DMS79 treated with DMSO at 0.1 percent for 48 hours (cell line): ENCODE data around the gene ETV7.
A peak's percentile ranks its signal among the peaks of the same experiment; 100 is the strongest.
"Not testable (repeated sequence)": the region's sequence is repeated elsewhere in the genome, so short reads cannot be mapped to it uniquely, and the experiment has no call there.

ENCODE experiments used
- DNase-seq: peaks from one replicate; lab custom pipeline; 2025; lab: John Stamatoyannopoulos, UW

Gene ETV7

DNA sequence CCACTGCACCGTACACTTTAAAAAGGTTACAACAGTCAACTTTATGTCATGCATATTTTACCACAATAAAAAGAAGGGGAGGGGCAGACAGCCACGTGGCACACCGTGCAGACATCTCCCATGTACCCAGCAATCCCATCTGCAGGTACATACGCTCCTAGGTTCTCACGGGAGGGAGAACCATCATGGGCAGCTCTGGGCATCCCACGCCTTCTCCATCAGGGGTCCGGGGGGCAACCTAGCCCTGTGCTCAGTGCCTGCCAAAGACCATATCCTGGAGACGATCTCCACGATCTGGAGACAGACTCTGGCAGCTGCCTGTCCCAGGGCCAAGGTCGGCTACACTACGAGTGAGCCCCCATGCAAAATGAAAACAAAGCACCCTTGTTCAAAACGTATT is 48.3 kb downstream of the ETV7 start:
- no peak for DNase-seq

DNA sequence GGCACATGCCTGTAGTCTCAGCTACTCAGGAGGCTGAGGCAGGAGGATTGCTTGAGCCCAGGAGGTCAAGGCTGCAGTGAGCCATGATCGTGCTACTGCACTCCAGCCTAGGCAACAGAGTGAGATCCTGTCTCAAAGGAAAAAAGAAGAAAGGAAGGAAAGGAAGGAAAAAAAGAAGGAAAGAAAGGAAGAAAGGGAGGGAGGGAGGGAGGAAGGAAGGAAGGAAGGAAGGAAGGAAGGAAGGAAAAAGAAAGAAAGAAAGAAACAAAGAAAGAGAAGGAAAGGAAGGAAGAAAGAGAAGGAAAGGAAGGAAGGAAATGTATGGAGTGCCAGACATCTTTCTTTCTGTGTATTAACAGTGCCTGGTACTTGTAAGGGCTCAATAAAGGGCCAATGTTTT is 49.2 kb downstream of the ETV7 start:
- not testable (repeated sequence) for DNase-seq

DNA sequence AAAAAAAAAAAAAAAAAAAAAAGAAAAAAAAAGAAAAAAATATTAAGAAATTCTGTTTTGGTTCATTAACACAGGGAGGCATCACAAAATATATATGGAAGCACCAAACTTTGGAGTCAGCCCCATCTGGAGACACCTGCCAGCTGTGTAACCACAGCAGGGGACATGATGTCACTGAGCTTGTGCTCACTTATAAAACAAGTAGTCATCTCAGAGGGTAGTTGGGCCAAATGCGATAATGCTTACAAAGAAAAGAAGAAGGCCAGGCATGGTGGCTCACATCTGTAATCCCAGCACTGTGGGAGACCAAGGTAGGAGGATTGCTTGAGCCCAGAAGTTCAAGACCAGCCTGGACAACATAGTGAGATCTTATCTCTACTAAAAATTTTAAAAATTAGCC is 49.7 kb downstream of the ETV7 start:
- no peak for DNase-seq

DNA sequence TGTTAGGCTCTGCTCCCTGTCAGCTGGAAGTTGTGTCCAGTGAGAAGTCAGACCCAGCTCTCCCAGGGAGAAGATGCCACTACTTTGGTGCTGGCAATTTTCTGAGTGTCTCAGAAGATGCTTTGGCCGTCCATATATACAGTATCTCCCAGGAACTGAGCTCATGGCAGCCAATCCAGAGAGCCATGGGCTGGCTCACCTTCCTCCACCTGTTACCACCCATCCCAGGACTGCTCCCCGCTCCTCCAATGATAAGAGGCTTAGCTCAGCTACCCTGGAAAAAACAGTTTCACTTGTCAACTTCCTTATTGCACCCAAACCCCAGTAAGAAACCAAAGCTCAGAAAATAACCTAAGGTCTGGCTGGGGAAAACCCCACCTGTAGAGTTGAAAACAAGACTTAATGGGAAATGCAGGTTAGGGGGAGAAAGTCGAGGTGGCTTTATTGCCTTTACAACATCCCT is 50.7 kb downstream of the ETV7 start, which contains the start of gene BNIP5:
TSS of gene BNIP5 (minus strand) at position 110 of the 463 bp plus-strand sequence. CDS start 6,198 bp downstream, outside the sequence.
- DNase-seq = no peak

DNA sequence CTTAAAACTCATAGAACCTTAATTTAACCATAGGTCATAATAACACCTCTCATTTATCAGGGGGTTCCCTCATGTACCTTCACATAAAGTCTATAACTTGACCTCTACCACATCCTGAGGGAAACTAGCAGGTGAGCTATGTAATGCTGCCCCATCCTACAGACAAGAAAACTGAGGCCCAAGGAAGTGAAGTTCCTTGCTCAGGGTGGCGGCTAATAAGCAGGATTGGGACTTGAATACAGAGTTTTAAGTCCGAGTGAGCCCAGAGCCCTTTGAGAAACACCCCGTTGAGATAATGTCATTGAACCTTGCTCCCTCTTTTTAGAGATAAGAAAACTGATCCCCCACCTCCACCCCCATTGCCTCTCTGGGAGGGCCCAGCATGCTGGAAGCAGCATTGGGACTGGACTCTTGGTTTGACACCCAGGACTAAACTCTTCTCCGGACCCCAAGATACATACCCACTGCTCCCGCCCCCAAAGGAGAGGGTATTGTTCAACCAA is 51.2 kb downstream of the ETV7 start:
- no peak for DNase-seq

DNA sequence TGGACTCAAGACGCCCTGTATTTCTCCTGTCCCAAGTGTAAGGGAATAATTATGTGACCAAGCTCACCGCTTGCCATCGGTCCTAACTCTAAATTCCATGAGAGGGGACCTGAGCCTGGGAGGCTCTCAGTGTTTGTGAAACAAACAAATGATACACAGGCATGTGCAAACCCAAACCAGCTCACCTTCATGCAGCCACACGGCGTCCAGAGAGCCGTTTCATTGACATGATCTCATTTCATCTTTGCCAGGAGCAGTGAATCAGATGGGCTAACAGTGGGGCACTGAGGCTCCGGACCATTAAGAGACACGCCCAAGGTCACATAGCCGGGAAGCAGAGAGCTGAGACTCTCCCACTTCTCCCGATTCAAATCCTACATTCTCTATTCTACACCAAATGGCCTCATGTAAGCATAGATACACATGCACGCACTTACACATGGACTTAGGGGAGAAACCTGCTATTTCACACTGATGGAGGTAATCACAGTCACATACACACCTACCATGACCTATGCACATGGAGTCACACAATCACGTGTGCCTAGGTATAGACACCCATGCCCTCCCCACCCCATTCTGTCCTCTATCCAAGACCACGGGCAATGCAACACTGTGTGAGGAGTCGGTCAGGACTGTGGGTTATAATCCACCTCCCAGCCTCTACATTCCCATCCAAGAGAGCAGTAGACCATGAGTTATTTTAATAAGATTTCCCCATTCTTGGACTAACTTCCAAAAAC is 51.8 kb downstream of the ETV7 start:
- DNase-seq = no peak

DNA sequence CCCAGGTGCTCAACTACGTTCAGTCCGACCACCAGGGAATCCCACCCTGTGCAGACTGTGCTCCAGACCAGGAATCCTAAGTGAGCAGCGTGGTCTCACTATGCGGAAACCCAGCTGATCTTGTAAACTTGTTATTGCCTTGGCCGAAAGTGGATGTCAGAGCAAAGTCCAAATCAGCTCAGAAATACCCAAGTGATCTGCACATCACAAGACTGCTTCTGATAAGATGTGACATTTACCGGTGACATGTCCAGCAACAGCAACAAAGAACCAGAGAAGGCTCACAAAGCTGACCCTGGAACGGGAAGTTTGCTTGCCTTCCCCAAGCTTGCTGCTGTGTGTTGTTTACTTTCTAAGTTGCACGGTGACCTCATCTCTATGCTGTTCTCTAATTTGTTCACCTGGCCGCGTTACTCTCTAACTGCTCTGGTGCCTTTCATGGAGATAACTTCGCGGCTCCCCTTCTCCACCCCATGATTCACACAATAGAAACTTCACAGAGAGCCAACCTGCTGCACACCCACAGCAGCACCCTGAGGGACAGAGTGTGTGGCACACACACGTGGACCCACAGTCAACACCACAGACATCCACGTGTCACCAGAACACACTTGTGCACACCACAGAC is 52.5 kb downstream of the ETV7 start:
- no peak for DNase-seq

- no peak for DNase-seq
Measured at GRCh38 chr6:36333931-36334725, 53.3 kb downstream of the ETV7 start.

- DNase-seq = no peak
Measured at GRCh38 chr6:36333171-36333895, 54.1 kb downstream of the ETV7 start.

DNA sequence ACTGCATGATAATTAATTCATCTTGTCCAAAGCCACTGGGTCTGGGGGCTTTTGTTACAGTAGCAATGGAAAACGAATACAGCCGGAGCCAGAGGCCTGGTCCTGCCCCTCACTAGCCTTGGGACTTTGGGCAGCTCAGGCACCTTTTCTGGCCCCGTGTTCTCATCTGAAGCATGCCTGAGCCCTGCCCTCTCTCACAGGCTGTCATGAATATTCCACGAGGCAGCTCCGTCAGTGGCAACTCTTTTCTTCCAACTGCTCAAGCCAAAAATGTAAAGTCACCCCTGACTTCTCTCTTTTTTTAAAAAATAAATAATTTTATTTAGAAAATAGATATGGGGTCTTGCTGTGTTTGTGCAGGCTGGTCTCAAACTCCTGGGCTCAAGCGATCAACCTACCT is 56.1 kb downstream of the ETV7 start:
- DNase-seq = no peak

GRCh38 chr6:36330366-36330765 is 57.1 kb downstream of the ETV7 start:
- DNase-seq = no peak

- DNase-seq = peak; percentile 44
Measured at GRCh38 chr6:36329798-36330291, 57.6 kb downstream of the ETV7 start.

GRCh38 chr6:36328600-36328999 is 58.9 kb downstream of the ETV7 start:
- no peak for DNase-seq

- no peak for DNase-seq
Measured at GRCh38 chr6:36327919-36328236, 59.6 kb downstream of the ETV7 start.

DNA sequence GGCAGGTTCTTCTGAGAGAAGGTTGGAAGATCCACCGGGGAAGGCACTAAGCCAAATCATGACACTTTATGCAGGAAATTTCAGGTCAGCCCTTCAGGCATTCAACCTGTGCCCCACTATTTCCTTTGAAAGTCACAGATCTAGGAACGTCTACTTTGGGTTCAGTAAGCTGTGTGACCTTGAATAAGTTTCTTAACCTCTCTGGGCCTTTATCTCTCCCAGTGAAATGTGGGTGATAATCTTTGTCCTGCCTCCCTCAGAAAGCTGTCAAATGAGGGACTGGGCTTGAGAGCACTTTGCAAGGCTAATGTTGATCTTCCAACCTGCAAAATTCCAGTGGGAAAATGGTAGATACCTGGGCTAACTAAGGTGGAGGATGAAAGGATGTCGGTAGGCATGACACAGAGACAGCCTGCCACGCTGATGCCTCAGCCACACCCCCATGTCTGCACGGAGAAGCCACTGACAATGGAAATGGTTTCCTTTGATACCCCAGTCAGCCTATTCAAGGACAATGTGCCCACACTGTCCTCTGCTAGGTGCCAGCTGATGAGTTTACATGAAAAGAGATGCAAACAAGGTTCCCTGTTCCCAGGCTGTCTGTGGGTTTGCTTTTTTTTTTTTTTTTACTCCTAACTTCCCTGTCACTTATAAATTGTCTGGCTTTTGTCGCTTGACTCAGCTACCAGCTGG is 60.1 kb downstream of the ETV7 start:
- DNase-seq = peak; percentile 44

DNA sequence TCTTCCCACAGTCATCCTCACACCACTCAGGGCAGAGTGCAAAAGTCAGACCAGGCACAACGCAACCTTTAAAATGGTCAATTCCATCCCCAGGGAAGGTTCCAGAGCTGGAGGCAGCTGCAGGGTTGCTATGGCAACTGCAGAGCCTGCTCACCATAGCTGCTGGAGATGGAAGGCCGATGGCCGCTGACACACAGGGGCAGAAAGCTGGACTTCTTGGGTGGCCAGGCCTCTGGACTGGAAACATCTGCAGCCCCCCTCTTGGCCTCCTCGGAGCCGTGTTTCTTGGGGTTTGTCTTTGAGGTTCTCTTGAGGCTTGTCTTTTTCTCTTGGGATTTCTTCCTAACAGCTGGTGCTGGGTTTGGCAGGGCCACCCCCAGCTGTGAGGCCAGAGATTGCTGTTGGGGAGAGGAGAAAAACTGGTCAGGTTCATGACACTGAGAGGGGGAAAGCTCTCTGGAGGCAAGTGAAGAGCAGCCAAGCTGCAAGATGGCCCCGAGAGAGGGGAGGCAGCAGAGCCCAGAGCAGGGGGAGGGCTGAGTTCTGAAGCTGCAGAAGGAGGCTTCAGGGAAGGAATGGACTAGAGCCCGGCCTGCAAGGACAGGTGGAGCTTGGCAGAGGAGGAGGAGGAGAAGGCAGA is 61.0 kb downstream of the ETV7 start:
- DNase-seq = peak; percentile 43

DNA sequence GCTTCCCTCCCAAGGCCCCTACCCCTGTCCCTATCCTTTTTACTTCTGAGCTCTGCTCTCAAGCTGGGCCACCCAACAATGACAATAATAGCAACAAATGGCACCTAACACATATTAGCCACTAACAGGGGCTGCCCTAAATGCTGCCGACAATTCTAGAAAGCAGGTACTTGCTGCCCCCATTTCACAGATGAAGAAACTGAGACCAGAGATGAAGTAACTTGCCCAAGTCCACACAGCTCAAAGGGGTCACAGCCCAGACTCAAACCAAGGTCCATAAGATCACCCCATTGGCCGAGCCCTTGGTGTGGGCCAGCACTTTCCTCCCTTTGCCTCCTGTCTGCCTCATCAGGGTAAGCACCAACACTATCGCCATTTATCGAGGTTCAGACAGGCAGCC is 62.8 kb downstream of the ETV7 start:
- DNase-seq = no peak

GRCh38 chr6:36324191-36324590 is 63.3 kb downstream of the ETV7 start:
- no peak for DNase-seq

- no peak for DNase-seq
Measured at GRCh38 chr6:36323062-36323461, 64.4 kb downstream of the ETV7 start.

DNA sequence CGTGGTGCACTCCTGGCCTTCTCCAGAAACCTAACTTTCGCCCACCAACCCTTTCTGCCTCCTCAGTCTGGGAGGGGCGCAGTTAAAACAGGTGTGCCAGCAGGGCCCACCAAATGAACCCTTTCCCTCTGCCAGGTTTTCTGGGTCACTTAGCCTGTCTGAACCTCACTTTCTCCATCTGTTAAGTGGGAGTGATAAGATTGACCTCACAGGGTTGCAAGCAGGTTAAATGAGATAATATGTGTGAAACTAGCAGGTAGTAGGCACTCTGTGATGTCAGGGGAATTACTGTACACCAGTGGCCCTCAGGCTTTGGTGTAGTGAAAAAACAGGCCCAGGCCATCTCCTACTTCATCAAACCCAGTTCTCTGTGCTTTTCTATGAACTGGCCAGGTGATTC is 64.9 kb downstream of the ETV7 start:
- no peak for DNase-seq

DNA sequence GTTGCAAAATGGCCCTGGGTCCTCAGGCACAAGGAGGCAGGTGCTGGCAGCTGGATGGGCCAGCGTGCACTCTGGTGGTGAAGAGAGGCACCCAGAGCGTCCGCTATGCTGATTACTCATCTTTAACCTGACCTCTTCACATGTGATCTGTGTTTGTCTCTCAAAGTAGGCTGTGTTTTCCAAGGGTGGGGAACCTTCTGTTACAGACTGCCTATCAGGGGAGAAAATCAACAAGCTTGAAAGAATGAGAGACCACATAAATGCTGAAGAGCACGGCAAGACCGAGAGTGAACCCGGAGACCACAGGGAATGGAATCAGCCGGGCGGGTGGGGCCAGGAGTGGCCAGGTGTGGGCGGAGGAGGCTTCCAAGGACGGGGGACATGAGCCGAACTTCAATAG is 67.0 kb downstream of the ETV7 start:
- peak; percentile 50 for DNase-seq
